ENCODE measurements around the gene ACKR2. TPM values are rescaled to one million over a fixed set of nuclear protein-coding genes. Genes with fewer than 3 reads are reported as not detected.

ACKR2 gene, protein sequence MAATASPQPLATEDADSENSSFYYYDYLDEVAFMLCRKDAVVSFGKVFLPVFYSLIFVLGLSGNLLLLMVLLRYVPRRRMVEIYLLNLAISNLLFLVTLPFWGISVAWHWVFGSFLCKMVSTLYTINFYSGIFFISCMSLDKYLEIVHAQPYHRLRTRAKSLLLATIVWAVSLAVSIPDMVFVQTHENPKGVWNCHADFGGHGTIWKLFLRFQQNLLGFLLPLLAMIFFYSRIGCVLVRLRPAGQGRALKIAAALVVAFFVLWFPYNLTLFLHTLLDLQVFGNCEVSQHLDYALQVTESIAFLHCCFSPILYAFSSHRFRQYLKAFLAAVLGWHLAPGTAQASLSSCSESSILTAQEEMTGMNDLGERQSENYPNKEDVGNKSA
- polyA plus RNA-seq (2012; rRNA removed): 0.10 and 0.11 TPM in 2 replicates
- 0.03 and 0.09 TPM in 2 replicates for polyA plus RNA-seq (2012; cell fraction: cytosol; rRNA removed)
- polyA plus RNA-seq (2012; cell fraction: nucleus; rRNA removed): 0.21 and 0.22 TPM in 2 replicates

DNA sequence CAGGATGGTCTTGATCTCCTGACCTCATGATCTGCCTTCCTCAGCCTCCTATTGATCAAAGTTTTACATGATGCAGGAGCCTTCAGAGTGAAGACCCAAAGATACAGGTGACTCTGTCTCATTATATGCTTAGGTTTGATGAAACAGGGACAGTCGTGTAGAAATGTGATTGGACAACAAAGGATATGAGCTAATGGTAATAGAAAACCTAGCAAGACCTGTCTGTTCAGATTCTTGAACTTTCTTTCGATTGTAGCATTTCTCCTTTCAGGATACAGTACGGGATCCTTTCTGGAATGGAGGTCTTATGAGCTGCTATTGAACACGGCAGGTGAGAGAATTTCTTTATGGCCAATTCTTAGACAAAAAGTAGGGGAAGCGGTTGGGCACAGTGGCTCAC is at the start of gene ACKR2:
ACKR2 (plus strand) TSS at position 244 of the 400 bp plus-strand sequence. CDS start 55,058 bp downstream, outside the sequence.
- H4K20me1 ChIP-seq (ENCODE audit: insufficient read depth): no peaks in the 10 kb centered on the region
- no peaks in the 10 kb centered on the region for H3F3A ChIP-seq (replicated peaks; ENCODE audit: insufficient read depth)
- no peaks in the 10 kb centered on the region for H3K36me3 ChIP-seq (replicated peaks in 1 of 2; ENCODE audit: control insufficient read depth in 1 of 2, insufficient read depth in 2 of 2, low read length in 1 of 2)
- no peak within 1 kb of the TSS for H3K4me2 ChIP-seq
- POLR2A ChIA-PET: no interaction called here
- no peak within 1 kb of the TSS for H3K4me3 ChIP-seq (ENCODE audit: low read depth in 2 of 2, low read length in 1 of 2)
- no peak within 1 kb of the TSS for H2AFZ ChIP-seq (ENCODE audit: low read depth)
- TF ChIP-seq MXI1 (IDR thresholded peaks at IDR 0.05; ENCODE audit: low read depth, low read length) (no peak), GATA2 (CRISPR knock-in tag; IDR thresholded peaks at IDR 0.05) (no peak), RCOR1 (IDR thresholded peaks at IDR 0.05; ENCODE audit: low read length) (no peak), CHD2 (IDR thresholded peaks at IDR 0.05; ENCODE audit: low read length, partially characterized antibody) (no peak), JUND (IDR thresholded peaks at IDR 0.05) (no peak), POLR2AphosphoS5 (IDR thresholded peaks at IDR 0.05; ENCODE audit: low read depth, low read length) (no peak), SIN3A (IDR thresholded peaks at IDR 0.05; ENCODE audit: borderline replicate concordance, low read depth, low read length) (no peak), SMC3 (IDR thresholded peaks at IDR 0.05; ENCODE audit: low read depth, low read length) (no peak), TCF12 (IDR thresholded peaks at IDR 0.05) (no peak), NFIC (IDR thresholded peaks at IDR 0.05; ENCODE audit: borderline replicate concordance) (no peak), EZH2phosphoT487 (IDR thresholded peaks at IDR 0.05; ENCODE audit: borderline replicate concordance, low read depth) (no peak), RXRA (IDR thresholded peaks at IDR 0.05; ENCODE audit: borderline replicate concordance, low read depth) (no peak), MEF2A (IDR thresholded peaks at IDR 0.05; ENCODE audit: borderline replicate concordance, low read depth) (no peak), EP300 (IDR thresholded peaks at IDR 0.05; ENCODE audit: borderline replicate concordance in 1 of 2, low read depth in 1 of 2, low read length in 1 of 2) (no peak), TEAD4 (IDR thresholded peaks at IDR 0.05; ENCODE audit: borderline replicate concordance, insufficient read depth) (no peak)
- TF ChIP-seq, protein P1, sequence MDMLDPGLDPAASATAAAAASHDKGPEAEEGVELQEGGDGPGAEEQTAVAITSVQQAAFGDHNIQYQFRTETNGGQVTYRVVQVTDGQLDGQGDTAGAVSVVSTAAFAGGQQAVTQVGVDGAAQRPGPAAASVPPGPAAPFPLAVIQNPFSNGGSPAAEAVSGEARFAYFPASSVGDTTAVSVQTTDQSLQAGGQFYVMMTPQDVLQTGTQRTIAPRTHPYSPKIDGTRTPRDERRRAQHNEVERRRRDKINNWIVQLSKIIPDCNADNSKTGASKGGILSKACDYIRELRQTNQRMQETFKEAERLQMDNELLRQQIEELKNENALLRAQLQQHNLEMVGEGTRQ (IDR thresholded peaks at IDR 0.05; ENCODE audit: borderline replicate concordance, low read depth, low read length): no peak
- TF ChIP-seq, protein P2, sequence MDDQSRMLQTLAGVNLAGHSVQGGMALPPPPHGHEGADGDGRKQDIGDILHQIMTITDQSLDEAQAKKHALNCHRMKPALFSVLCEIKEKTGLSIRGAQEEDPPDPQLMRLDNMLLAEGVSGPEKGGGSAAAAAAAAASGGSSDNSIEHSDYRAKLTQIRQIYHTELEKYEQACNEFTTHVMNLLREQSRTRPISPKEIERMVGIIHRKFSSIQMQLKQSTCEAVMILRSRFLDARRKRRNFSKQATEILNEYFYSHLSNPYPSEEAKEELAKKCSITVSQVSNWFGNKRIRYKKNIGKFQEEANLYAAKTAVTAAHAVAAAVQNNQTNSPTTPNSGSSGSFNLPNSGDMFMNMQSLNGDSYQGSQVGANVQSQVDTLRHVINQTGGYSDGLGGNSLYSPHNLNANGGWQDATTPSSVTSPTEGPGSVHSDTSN (IDR thresholded peaks at IDR 0.05): no peak
- TF ChIP-seq, protein P3, sequence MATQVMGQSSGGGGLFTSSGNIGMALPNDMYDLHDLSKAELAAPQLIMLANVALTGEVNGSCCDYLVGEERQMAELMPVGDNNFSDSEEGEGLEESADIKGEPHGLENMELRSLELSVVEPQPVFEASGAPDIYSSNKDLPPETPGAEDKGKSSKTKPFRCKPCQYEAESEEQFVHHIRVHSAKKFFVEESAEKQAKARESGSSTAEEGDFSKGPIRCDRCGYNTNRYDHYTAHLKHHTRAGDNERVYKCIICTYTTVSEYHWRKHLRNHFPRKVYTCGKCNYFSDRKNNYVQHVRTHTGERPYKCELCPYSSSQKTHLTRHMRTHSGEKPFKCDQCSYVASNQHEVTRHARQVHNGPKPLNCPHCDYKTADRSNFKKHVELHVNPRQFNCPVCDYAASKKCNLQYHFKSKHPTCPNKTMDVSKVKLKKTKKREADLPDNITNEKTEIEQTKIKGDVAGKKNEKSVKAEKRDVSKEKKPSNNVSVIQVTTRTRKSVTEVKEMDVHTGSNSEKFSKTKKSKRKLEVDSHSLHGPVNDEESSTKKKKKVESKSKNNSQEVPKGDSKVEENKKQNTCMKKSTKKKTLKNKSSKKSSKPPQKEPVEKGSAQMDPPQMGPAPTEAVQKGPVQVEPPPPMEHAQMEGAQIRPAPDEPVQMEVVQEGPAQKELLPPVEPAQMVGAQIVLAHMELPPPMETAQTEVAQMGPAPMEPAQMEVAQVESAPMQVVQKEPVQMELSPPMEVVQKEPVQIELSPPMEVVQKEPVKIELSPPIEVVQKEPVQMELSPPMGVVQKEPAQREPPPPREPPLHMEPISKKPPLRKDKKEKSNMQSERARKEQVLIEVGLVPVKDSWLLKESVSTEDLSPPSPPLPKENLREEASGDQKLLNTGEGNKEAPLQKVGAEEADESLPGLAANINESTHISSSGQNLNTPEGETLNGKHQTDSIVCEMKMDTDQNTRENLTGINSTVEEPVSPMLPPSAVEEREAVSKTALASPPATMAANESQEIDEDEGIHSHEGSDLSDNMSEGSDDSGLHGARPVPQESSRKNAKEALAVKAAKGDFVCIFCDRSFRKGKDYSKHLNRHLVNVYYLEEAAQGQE (IDR thresholded peaks at IDR 0.05; ENCODE audit: low read depth, low read length): no peak
- TF ChIP-seq, protein P4, sequence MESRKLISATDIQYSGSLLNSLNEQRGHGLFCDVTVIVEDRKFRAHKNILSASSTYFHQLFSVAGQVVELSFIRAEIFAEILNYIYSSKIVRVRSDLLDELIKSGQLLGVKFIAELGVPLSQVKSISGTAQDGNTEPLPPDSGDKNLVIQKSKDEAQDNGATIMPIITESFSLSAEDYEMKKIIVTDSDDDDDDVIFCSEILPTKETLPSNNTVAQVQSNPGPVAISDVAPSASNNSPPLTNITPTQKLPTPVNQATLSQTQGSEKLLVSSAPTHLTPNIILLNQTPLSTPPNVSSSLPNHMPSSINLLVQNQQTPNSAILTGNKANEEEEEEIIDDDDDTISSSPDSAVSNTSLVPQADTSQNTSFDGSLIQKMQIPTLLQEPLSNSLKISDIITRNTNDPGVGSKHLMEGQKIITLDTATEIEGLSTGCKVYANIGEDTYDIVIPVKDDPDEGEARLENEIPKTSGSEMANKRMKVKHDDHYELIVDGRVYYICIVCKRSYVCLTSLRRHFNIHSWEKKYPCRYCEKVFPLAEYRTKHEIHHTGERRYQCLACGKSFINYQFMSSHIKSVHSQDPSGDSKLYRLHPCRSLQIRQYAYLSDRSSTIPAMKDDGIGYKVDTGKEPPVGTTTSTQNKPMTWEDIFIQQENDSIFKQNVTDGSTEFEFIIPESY (IDR thresholded peaks at IDR 0.05; ENCODE audit: borderline replicate concordance, low read depth): no peak
- no peaks in the 10 kb centered on the region for H3K9me3 ChIP-seq
- H3K27ac ChIP-seq (ENCODE audit: low read depth in 2 of 2, low read length in 1 of 2): no peak within 1 kb of the TSS
- no peaks in the 10 kb centered on the region for H3K27me3 ChIP-seq (ENCODE audit: insufficient read depth)
- H3K79me2 ChIP-seq (ENCODE audit: insufficient read depth): no peaks in the 10 kb centered on the region
- 56% methylated on average over 5 of the region's 5 CpGs for WGBS (ENCODE audit: low lambda C conversion rate)
- no peak for DNase-seq
- no peak within 1 kb of the TSS for H3K9ac ChIP-seq
- H3K4me1 ChIP-seq (ENCODE audit: control insufficient read depth in 1 of 2, insufficient read depth in 2 of 2, low read depth in 1 of 2, low read length in 1 of 2): peaks cover 0 to 3% of the 10 kb centered on the region in 2 experiments; a peak in 1 of 4 replicates
- CTCF ChIA-PET: interaction anchor here (0.8 to 1.0 kb wide), 2 partner anchors 10 to 30 kb away, joined by 3 to 4 read pairs; no protein-coding TSS in a partner anchor
- no peaks in the 10 kb centered on the region for H3K9me2 ChIP-seq
